ENCODE measurements around the gene ADCY6.

- TF ChIP-seq, protein P1, sequence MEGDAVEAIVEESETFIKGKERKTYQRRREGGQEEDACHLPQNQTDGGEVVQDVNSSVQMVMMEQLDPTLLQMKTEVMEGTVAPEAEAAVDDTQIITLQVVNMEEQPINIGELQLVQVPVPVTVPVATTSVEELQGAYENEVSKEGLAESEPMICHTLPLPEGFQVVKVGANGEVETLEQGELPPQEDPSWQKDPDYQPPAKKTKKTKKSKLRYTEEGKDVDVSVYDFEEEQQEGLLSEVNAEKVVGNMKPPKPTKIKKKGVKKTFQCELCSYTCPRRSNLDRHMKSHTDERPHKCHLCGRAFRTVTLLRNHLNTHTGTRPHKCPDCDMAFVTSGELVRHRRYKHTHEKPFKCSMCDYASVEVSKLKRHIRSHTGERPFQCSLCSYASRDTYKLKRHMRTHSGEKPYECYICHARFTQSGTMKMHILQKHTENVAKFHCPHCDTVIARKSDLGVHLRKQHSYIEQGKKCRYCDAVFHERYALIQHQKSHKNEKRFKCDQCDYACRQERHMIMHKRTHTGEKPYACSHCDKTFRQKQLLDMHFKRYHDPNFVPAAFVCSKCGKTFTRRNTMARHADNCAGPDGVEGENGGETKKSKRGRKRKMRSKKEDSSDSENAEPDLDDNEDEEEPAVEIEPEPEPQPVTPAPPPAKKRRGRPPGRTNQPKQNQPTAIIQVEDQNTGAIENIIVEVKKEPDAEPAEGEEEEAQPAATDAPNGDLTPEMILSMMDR (conservative IDR thresholded peaks at IDR 0.05), result no peak
- TF ChIP-seq EZH2 (IDR thresholded peaks at IDR 0.05; ENCODE audit: low read depth), result no peak
Observed at GRCh38 chr12:48758186-48758585, 30.7 kb downstream of the ADCY6 start.
